NCI-H187 (cell line): ENCODE measurements around the gene CFAP210.

Source experiments
- DNase-seq, 2 experiments: peaks; one replicate each; lab custom pipeline; 2025; lab: John Stamatoyannopoulos, UW

Gene CFAP210

GRCh38 chr2:169694113-169694893, at the start of gene CFAP210, which contains the start of gene PHOSPHO2:
TSS of gene CFAP210 (minus strand) at chr2:169694405. CDS start at chr2:169694327, 78 bp downstream.
TSS of gene PHOSPHO2 (plus strand) at chr2:169694469. CDS start at chr2:169700972, 6,503 bp downstream.
- peak; percentile 74 to 82 for DNase-seq

GRCh38 chr2:169743549-169743948, 49.3 kb upstream of the CFAP210 start:
- no peak for DNase-seq

- DNase-seq: no peak
Measured at GRCh38 chr2:169739351-169739750, 45.1 kb upstream of the CFAP210 start.

- DNase-seq: no peak
Measured at GRCh38 chr2:169738566-169739229, 44.5 kb upstream of the CFAP210 start.

GRCh38 chr2:169736902-169737301, 42.7 kb upstream of the CFAP210 start:
- no peak for DNase-seq

GRCh38 chr2:169735623-169736022, 41.4 kb upstream of the CFAP210 start:
- no peak for DNase-seq

- DNase-seq: no peak
Measured at GRCh38 chr2:169734169-169734847, 40.1 kb upstream of the CFAP210 start.

GRCh38 chr2:169732583-169733358, 38.6 kb upstream of the CFAP210 start:
- DNase-seq: no peak

- DNase-seq: no peak
Measured at GRCh38 chr2:169732075-169732474, 37.9 kb upstream of the CFAP210 start.

- no peak for DNase-seq
Measured at GRCh38 chr2:169729274-169729605, 35.0 kb upstream of the CFAP210 start.

- DNase-seq: no peak
Measured at GRCh38 chr2:169727065-169727464, 32.9 kb upstream of the CFAP210 start.

GRCh38 chr2:169721016-169721415, 26.8 kb upstream of the CFAP210 start:
- DNase-seq: no peak

GRCh38 chr2:169718930-169719504, 24.8 kb upstream of the CFAP210 start:
- DNase-seq: no peak

- no peak for DNase-seq
Measured at GRCh38 chr2:169717691-169718063, 23.5 kb upstream of the CFAP210 start.

GRCh38 chr2:169716938-169717690, 22.9 kb upstream of the CFAP210 start:
- DNase-seq: no peak

- DNase-seq: no peak
Measured at GRCh38 chr2:169716238-169716886, 22.2 kb upstream of the CFAP210 start.

- no peak for DNase-seq
Measured at GRCh38 chr2:169715379-169716237, 21.4 kb upstream of the CFAP210 start.

- no peak for DNase-seq
Measured at GRCh38 chr2:169714699-169715098, 20.5 kb upstream of the CFAP210 start.

GRCh38 chr2:169713331-169713730, 19.1 kb upstream of the CFAP210 start:
- DNase-seq: no peak
